GM19438 (cell line): ENCODE data around the gene ZFP36L2.

ENCODE experiments used
- ATAC-seq: cut with Tn5 transposase; IDR thresholded peaks from one replicate; pipeline ENCODE4 v1.9.1; 2021; ENCODE audit warnings: low read depth; ENCODE audit not compliant: unreplicated experiment

Gene ZFP36L2

GRCh38 chr2:43224571-43225092 lies 1.8 kb downstream of the ZFP36L2 start:
- ATAC-seq, result no peak

DNA sequence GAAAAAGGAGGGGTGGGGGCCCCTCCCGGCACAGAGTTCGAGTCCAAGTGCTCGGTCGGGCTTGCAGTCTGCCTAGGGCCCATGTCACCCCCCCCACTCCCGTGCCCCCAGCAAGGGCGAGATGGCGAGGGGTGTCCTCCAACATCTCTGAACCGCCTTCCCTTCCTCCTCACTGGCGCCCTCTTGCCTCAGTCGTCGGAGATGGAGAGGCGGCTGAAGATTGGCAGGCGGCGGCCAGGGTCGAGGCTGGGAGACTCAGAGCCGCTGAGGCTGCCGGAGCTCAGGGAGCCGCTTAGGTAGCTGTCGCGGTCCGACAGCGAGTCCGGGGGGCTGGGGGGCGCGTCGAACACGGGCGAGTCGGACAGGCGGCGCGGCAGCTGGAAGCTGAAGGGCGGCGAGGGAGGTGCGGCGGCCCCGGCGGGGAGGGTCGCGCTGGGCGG lies 2.3 kb downstream of the ZFP36L2 start:
- no peak for ATAC-seq

DNA sequence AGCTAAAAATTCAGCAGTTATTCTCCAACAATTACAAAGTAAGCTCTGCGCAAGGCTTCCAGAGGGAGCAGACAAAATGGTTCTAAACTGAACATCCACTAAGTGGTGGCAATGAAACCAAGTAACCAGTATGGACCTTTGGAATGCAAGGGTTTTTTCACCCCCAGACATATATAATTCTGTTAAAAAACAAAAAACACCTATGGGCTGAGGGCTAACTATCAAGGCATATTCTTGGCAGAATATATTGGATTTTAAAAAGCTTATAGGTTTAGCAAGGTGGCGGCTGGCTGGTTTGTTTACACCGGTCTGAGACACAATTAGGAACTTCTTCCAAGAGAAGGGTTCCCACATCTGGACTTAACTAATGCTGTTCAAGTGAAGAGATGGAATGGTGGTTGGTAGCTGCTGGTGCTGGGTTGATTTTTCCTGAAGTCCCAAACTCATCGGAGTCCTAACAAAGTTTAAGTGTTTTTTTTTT lies 2.8 kb downstream of the ZFP36L2 start:
- no peak for ATAC-seq

DNA sequence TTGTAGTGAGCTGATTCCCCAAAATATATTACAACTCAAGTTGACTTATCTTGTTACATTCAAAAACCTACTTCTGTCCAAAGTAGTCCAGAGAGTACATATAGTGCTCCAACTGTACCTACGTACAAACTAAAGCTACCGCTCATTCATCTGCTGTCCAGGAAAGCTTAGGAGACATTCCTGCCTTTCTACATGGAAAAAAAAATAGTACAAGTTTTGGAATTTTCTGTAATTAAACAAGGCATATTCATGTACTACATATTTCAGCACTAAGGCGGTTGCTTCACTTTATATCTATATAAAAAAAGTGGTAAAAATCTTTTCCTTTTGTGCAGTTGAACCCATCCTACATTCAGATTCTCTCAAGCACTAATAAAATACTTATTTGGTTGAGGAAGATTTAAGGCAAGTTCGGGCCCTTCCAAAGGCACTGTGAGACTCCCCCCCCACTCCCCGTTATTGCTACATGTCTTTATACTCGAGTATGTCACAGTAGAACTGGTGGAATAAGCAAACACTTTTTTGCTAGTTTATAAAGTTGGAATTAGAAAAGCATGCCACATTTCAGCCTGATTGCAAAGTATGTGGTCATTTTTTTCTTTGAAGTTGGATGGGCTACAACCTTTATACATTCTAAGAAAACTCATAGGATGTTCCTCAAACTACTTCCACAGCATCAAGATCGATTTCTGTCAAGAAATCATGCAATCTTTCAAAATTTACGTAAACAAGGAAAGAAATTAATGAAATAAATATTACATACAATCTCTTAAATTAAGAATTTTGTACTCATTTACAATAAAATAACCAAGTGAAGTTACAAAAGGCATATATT lies 3.7 kb downstream of the ZFP36L2 start:
- no peak for ATAC-seq

DNA sequence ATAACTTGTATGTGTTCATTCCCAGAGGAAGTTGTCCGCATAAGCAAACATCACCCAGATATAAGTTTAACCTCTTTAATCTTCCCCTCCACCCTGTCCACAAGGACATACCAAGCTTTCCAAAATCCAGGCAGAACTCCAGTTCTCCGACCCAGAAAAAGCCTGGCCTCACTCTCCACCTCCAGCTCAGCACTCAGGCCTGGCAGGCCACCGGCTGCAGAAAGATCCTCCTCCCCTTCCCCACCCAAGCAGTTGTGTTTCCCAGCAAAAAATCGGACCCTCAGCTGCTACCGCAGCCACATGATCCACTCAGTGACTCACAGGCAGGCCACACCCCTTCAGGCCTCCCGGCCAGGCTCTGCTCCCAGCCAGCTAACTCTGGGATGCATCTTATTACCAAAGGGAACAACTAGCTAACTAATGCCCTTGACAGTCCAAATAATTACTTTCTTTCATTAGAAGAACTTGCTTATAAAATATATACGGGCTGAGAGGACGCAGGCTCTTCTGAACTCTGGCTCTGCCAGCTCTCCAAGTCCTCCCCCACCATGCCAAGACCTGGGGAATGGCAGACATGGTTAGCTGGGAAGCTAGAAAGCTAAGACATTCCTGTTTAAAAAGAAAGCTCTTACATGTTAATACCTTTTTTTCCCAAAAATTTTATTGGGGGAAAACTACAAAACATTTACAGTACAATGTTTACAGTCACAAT lies 4.5 kb downstream of the ZFP36L2 start:
- ATAC-seq, result no peak

GRCh38 chr2:43221124-43221762 lies 5.2 kb downstream of the ZFP36L2 start:
- ATAC-seq, result no peak

- ATAC-seq, result no peak
Measured at GRCh38 chr2:43220760-43221123, 5.7 kb downstream of the ZFP36L2 start.

DNA sequence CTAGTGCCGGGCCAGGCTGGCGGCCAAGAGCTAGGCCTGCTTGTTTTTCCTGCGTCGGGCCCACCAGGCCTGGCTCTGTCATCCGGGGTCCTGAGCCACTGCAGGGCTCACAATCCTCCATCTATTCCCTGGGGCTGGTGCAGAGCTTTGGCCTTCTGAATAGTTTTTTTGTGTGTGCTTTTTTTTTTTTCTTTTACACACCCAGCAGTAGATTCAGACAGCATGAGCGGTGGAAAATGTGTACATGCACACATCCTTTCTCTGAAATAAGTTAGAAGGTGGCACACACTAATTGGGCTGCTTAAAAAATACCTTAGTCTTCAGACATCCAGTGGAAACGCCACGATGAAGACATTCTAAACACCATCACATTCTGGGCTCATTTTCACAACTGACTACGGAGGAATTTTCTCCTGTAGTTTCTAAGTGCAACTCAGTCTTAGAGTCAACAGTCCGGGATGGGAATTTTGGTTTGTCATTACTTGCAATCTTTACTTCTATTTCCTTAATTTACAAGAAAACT lies 6.1 kb downstream of the ZFP36L2 start:
- no peak for ATAC-seq

- ATAC-seq, result peak; percentile 54
Measured at GRCh38 chr2:43219383-43220228, 6.8 kb downstream of the ZFP36L2 start.

- peak; percentile 35 for ATAC-seq
Measured at GRCh38 chr2:43218702-43219382, 7.6 kb downstream of the ZFP36L2 start.

DNA sequence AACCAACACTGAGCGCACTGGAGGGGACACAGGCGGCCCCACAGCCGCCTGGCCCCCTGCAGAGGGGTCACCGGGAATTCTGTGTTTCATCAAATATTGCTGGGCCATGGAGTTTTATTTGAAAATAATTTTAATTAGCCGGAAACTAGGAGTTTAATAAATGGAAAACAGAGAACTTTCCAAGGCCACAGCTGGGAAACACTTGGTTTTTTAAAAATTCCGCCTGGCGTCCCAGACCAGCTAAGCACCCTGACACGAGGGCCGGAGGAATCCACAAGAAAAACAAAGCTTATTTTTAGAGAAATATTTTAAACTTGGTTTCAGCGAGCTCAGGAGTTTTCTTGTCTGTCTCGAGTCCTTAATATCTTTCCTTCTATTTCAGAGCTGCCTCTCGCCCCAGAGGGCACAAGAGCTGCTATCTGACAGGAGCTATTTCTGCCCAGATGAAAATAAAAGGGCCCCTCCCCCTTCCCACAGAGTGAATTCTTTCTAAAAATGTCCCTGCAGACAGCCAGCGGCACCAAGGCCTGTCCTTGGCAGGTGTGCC lies 8.2 kb downstream of the ZFP36L2 start:
- peak; percentile 10 for ATAC-seq

DNA sequence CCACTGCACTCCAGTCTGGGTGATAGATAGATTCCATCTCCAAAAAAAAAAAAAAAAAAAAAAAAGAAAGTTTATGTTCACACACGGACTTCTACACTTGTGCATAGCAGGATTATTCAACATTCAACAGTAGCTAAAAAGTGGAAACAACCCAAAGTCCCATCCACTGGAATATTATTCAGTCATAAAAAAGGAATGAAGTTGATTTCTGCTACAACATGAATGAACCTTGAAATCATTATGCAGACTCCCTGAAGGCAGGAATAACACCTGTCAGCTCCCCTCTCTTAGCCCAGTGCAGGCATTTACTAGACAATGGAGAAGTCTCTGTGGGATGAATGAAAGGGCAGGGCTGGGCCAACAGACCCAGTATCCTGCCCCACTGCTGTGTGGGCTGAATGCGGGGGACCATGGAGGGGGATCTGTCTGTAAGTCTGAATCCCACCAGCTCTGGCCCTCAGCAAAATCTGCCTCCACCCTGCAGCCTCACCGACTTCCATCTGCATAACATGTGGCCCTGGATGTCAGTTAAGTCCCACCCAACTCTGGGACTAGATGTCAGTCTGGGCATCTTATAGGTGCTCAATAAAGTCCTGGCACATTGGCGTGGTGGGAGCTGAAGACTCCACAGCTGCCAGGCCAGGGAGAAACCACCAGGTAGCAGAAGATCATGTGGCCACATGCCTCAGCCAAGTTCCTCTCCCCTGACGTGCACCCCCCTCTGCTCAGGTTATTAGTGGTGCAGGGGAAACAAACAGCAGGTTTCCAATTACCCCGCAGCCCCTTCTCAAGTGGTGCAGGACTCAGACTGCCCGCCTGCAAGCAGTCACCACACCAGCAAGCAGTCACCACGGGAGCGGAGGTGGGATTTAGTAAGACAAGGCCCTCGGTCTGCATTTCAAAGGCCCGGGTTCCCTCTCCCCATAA lies 8.9 kb downstream of the ZFP36L2 start:
- ATAC-seq, result no peak

DNA sequence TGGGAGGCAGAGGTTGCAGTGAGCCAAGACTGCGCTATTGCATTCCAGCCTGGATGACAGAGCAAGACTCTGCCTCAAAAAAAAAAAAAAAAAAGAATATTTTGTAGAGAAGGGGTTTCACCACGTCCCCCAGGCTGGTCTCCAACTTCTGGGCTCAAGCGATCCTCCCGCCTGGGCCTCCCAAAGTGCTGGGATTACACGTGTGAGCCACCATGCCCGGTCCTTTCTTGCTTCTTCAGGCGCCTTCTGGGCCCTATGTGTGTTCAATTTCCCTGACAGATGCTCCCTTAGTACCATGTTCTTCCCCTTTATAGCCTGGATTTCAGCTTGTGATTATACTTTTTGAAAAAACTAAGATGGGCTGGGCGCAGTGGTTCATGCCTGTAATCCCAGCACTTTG lies 9.8 kb downstream of the ZFP36L2 start:
- no peak for ATAC-seq

GRCh38 chr2:43215673-43216255 lies 10.6 kb downstream of the ZFP36L2 start:
- no peak for ATAC-seq

- ATAC-seq, result no peak
Measured at GRCh38 chr2:43214253-43214652, 12.2 kb downstream of the ZFP36L2 start.

DNA sequence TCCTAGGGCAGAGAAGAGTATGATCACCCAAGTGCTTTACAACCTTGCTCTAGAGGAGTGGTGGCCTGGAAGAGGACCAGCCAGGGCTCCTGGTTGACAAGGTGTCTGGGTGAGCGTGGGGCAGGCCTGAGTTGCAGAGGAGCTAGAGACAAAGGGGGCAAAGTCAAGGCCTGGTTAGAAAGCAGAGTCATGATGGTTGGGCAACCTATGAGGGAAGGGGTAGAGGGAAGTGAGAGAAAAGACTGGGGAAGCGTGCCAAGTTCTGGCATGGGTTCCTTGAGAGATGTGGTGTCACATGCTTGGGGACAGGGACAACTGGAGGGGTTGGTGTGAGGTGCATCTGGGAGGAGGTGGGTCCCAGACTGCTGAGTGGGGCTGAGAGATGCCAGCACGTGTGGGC lies 13.5 kb downstream of the ZFP36L2 start:
- no peak for ATAC-seq

GRCh38 chr2:43212216-43212835 lies 14.1 kb downstream of the ZFP36L2 start:
- ATAC-seq, result no peak
